HL-60/S4 (cell line): ENCODE results near the gene NPB.

Experiments used
- in situ Hi-C: fragments of 300-500 bp; cut with MboI; formaldehyde crosslinking; loops from 2 replicates; pipeline ENCODE4 v1.14.3; 2022; ENCODE audit warnings: low sequenced_read_pairs

Gene NPB

DNA sequence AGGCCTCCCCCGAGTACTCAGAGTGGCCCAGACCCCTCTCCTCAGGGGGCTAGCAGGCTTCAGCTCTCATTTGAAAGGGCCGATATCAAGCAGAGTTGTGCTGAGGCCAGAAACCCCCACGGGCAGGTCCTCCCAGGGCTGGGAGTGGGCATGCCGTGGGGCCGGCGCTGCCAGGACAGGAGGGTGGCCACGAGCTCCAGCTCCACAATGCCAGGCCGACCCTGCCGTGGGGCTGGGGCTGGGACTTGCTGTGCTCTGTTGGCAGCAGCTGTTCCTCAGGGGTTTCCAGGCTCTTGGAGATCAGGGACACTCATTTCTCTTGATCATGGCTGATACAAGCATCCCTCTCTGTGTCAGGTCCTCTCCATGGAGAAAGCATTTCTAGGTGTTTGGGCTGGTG is 3.2 kb upstream of the NPB start:
- in situ Hi-C loops: no loop called here

GRCh38 chr17:81899514-81900166 is 2.4 kb upstream of the NPB start:
- in situ Hi-C loops: no loop called here

DNA sequence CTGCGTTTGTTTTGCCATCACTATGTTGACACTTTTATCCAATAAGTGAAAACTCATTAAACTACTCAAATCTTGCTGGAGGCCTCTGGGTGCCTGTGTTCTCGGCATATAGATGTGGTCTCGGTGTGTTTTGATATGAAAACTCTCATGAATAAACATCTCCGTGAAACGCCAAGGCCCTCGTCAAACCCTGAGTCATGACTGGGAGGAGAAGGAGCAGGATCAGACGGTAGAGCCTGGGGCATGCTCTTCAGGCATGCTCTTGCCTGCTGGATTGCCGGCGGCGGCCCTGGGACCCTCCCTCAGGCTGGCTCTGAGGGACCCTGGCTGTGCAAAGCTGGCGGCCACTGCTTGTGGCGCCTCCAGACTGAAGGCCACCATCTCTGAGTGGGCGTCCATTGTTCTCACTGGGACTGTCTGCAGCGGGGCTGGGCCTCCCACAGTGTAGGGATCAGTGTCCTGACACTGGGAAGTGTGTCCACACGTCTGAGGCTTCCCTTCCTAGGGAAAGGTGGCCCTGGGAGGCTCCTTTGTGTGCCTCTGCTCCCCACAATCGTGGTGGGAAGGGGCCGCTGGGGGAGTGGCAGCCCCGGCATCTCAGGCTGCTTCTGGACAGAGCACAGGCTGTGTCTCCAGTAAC is 1.7 kb upstream of the NPB start:
- in situ Hi-C loops: no loop called here

GRCh38 chr17:81901167-81902022 is 643 bp upstream of the NPB start:
- in situ Hi-C loops: no loop called here

GRCh38 chr17:81902653-81903414 is 796 bp downstream of the NPB start:
- in situ Hi-C loops: no loop called here

DNA sequence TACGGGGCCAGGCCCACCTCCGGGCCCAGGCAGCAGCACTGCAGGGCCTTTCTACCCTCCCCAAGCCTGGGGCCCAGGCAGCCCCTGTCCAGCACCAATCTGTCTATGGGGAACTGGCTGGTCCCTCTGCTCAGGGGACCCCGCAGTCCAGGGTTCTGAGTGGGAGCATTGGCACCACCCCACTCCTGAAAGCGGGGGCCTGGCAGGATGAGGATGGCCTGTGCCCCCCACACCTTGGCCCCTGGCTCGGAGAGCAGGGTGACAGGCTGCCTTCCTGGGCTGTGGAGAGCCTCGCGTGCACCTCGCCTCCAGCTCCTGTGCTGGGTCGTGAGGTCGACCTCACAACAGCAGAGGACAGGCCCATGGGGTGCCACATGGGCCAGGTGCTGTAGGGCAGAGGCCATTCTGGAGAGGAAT is 1.4 kb downstream of the NPB start:
- in situ Hi-C loops: no loop called here

- in situ Hi-C loops: no loop called here
Measured at GRCh38 chr17:81903896-81904599, 2.0 kb downstream of the NPB start.

DNA sequence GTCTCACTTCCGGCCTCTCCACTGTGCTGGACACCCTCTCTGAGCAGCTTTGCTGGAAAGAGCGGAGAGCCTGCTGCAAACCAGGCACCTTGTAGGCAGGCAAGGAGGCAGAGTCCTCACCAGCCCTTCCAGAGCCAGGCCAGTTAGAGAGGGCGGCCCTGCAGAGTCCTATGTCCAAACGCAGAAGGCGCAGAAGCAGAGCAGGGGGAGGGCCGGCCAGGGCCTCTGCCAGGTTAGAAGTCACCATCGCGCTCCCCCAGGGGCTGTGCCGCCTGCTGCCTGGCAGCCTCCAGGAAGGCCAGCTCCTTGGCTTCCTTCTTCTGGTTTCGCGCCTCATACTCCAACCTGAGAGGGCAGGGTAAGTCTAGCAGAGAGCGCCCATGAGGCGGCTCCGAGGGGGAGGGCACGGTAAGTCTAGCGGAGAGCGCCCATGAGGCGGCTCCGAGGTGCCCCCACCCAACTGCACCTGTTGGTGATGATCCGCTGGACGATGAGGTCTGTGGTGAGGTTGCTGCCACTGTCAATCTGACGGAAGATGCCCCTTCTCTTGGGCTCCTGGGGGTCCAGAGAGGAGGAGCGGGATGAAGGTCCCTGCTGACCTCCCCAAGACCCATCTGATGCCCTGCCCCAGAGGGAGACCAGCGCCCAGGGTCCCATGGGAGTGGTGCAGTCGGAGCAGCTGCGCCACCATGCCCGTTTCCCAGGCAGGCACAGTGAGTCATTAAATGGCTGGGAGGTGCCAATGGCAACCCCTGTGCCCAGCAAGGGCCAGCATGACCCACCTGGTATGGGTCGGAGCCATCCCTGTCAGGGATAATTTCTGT is 2.8 kb downstream of the NPB start:
- in situ Hi-C loops: no loop called here

GRCh38 chr17:81905424-81905875 is 3.4 kb downstream of the NPB start:
- in situ Hi-C loops: no loop called here

DNA sequence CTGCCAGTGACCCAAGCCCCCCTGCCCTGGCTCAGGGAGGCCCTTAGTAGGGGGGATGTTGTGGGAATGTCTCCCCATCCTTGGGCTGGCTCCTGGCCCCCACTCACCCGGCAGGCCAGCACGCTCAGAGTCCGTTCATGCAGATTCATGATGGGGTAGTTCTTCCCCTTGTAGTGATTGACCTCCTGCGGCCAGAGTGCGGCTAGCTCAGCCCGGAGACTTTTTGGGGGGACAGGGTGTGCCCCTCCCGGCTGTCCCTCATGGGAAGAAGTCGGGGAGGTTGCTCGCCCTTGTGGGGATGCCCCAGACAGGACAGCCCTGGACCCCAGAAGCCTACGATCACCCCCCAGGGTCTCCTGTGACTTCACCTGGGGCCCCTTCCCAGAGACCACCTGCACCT is 4.0 kb downstream of the NPB start:
- in situ Hi-C loops: no loop called here

- in situ Hi-C loops: no loop called here
Measured at GRCh38 chr17:81906476-81907218, 4.6 kb downstream of the NPB start.

DNA sequence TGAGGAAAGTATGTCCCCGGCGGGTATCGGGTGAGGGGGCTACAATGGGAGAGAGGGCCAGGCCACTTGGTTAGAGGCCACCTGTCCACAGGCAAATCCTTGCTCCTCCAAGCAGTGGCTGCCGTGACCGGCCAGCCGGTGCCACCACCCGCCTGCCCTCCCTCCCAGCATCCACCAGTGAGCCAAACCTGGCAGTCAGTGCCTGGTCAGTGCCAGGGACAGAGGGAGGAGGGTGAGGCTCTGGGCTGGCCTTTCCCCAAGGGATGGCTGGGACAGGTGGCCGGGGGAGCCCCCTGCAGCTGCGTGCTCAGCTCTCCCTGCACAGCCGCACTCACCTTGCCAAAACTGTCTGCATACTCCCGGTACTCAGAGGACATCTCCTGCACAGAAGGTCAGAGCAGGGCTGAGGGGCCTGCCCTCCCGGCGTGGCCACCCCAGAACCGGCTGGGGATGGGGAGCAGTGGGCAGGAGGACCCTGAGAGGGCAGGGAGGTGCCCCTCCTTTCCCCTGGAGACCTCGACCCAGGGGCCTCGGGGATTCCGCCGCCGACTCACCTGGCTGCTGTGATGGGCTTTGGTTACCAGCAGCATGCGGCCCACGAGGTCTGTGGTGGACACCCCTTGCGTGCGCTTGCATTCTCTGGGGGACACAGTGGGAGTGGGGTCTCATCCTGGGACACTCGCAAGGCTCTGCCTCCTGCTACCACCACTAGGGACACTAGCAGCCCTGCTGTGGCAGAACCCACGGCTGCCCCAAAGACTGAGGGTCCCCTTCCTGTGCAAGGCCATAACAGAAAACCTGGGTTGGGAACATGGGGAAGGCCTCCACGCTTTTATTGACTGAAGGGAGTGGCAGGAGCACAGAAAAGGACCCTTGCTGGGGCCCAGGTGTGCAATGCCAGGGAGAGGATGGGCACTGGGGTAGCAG is 5.4 kb downstream of the NPB start:
- in situ Hi-C loops: no loop called here

- in situ Hi-C loops: no loop called here
Measured at GRCh38 chr17:81908793-81909192, 6.8 kb downstream of the NPB start.

GRCh38 chr17:81909231-81909630 is 7.2 kb downstream of the NPB start:
- in situ Hi-C loops: no loop called here

DNA sequence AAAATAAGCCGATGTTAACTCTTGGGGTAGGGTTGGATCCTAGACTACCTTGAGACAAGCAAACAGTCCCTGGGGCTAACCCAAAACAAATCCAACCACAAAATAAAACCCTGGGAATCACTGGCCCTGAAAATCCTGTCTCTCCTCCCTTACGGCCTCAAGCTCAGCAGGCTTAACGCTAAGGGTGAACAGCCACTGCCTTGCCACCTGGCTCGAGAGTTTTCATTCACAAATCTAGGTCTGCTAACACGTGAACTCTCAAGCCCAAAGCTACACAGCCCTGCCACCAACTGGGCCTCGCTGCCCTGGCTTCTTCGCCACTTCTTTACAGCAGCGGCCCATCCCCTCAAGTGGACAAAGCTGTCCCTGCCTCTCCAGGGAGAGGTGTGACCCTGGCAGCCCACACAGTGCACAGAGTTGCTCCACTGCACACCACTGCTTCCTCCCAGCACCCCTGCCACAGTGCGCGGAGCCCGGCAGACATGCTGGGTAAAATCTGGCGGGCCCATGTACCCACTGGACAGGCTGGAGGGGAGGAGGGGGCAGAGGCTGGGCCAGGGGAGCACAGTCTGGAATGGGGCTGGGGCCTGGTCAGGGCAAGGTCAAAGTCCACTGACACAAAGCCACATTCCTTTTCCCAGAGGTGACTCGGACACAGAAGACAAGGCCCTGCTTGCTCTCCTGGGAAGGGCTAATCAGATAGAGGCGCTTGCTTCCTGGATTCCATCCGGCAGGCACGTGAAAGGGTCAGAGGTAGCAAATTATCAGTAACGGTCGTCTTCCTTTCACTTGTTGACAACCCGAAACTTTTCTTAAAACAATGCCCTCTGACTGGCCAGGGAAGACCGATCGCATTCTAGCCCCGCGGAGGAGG is 8.2 kb downstream of the NPB start:
- in situ Hi-C loops: no loop called here

DNA sequence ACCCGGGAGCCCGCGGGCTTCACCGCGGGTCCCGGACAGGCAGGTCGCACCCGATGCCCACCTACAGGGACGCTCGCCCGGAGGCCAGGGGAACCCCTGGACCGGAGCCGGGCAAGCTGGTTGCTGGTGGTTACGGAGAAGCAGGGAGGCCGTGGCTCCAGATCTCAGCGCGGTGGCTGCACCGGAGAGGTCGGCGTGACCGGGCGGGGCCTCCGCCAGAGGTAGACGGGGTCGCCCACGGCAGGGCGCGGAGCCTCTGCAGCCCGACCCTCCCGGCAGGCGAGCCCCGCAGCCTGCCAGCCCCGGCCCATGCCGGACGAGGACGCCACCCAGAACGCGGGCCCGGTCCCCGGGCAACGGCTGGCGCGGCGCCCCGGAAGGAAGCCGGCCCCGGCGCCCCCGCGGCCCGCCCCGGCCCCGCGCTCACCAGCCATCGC is 8.8 kb downstream of the NPB start:
- in situ Hi-C loops: no loop called here
